LNCaP clone FGC (cell line): ENCODE results near the gene PHKA2.

Experiments
- DNase-seq: peaks from one replicate; pipeline ENCODE4 v3.0.0-alpha.2; 2011; ENCODE audit warnings: low read depth
- H3K4me3 ChIP-seq: 2 replicates; pipeline ENCODE4 v1.5.1; 2011; ENCODE audit warnings: mild to moderate bottlenecking, low read depth, low read length, control low read depth
- TF ChIP-seq, protein P1 (sequence below): IDR thresholded peaks from 2 replicates; pipeline ENCODE4 v1.5.1; 2012; ENCODE audit warnings: mild to moderate bottlenecking; ENCODE audit not compliant: control insufficient read depth, insufficient read depth; ENCODE audit errors: extremely low read depth

The PHKA2 gene

DNA sequence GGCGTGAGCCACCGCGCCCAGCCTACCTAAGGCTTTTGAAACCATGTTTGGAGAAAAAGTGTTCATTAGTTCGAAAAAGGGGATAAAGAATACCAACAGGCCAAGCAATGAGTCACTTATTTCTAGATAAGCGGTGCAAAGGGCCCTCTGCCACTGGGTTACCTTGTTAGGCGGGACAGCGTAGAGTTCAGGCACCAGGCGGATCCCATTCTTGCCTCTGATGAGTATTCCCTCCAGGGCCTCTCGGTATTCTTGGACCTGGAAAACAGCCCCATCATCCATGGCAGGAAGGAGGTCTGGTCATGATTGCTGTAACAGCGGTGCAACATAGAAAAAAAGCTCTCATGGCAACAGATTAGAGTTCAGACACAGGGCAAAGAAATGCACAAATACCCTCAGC, 48.0 kb downstream of the PHKA2 start:
- TF ChIP-seq, protein P1, sequence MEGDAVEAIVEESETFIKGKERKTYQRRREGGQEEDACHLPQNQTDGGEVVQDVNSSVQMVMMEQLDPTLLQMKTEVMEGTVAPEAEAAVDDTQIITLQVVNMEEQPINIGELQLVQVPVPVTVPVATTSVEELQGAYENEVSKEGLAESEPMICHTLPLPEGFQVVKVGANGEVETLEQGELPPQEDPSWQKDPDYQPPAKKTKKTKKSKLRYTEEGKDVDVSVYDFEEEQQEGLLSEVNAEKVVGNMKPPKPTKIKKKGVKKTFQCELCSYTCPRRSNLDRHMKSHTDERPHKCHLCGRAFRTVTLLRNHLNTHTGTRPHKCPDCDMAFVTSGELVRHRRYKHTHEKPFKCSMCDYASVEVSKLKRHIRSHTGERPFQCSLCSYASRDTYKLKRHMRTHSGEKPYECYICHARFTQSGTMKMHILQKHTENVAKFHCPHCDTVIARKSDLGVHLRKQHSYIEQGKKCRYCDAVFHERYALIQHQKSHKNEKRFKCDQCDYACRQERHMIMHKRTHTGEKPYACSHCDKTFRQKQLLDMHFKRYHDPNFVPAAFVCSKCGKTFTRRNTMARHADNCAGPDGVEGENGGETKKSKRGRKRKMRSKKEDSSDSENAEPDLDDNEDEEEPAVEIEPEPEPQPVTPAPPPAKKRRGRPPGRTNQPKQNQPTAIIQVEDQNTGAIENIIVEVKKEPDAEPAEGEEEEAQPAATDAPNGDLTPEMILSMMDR = no peak
- DNase-seq = no peak

DNA sequence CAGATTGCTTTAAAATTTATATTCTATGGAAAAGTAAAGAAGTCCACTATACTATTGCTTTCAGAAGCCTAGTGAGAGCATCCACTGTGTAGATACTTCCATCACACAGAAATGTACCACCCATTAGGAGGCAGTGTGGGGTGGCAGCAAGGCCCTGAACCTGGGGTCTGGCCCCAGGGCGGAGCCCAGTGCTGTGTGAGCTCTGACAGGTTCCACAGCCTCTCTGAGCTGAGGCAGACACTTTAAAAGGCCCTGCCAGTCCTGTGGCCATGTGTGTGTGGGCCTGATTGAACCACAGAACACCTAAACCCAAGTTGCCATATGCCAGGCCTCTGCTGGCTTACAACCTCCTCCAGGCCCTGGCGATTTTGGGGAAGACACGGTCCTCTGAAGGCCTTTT, 49.2 kb downstream of the PHKA2 start:
- DNase-seq = no peak
- H3K4me3 ChIP-seq = no peak overlapping the region
- TF ChIP-seq, protein P1 = no peak

More for the DNA sequence above, 48.0 kb downstream of the PHKA2 start:
- H3K4me3 ChIP-seq = no peak overlapping the region

DNA sequence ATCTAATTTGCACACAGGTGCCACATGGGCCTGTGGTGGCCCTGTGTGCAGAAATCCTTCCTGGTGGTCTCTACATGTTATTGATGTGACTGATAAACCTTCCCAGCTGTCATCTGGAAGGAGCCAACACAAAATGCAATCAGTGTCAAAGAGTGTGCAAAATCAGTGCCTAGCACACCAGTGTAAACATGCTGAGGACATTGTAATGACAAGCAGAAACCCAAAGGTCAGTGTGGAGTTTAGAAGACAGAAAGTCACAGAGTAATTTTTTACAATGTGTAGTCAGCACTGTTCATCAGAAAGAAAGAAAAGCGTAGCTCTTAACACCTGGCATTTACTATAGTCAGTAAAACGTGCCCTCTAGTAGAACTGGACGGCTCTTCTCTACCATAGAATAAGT, 50.3 kb downstream of the PHKA2 start:
- no peak overlapping the region for H3K4me3 ChIP-seq
- TF ChIP-seq, protein P1 = no peak
- DNase-seq = no peak

DNA sequence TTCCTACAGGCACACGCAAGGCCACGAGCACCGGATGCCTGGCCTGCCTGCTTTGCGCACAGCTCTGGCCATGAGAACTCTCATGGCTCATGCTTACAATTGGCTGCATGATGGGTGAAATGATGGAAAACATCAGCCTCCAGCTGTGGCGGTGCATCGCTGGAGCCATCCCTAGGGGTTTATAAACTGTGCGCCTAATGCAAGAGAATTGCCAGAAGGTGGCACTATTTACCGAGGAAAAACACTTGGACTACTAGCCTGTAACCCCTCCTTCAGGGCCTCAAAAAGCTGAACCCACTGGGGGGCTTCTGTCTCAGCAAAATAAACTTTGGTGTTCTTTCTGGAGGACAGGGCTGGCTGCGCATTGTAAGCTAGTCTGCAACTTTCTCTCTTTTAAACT, 51.9 kb downstream of the PHKA2 start:
- H3K4me3 ChIP-seq = no peak overlapping the region
- TF ChIP-seq, protein P1 = peak; percentile 37
- no peak for DNase-seq

DNA sequence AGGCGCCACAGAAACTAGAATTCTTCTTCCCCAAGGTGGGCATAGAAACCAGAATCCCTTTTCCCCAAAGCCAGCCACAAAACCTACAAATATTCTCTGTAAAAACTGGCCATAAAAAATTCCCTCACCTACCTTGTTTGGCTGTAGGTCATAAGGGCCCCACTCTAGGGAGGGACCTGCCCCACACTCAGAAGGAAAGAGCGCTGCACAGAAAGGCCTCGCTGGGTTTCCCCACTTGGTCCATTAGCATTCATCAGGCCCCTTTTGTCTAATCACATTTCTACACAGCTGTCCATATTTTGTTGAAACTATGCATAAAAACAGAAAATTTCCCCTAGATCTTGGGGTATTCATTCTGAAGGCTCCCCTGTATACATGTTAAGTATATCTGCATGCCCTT, 54.1 kb downstream of the PHKA2 start:
- H3K4me3 ChIP-seq = no peak overlapping the region
- DNase-seq = no peak
- TF ChIP-seq, protein P1 = no peak

DNA sequence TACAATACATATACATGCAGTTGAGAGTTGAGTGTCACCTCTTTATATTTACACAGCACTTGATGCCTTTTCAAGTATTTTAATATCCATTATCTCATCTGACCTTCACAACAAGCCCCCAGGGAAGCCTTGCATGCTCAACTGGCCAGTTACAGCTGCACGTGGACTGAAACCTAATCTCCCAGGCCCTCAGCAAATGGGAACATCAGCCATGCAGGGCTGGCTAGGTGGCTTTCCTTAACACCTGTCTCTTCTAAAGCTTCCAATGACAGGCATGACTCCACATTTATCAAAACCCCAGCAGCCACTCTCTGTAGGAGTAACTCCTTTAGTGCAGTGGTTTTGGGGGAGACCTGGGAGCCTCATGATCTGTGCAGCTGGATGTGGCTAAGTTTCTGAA, 56.4 kb downstream of the PHKA2 start:
- H3K4me3 ChIP-seq = no peak overlapping the region
- DNase-seq = no peak
- TF ChIP-seq, protein P1 = no peak

DNA sequence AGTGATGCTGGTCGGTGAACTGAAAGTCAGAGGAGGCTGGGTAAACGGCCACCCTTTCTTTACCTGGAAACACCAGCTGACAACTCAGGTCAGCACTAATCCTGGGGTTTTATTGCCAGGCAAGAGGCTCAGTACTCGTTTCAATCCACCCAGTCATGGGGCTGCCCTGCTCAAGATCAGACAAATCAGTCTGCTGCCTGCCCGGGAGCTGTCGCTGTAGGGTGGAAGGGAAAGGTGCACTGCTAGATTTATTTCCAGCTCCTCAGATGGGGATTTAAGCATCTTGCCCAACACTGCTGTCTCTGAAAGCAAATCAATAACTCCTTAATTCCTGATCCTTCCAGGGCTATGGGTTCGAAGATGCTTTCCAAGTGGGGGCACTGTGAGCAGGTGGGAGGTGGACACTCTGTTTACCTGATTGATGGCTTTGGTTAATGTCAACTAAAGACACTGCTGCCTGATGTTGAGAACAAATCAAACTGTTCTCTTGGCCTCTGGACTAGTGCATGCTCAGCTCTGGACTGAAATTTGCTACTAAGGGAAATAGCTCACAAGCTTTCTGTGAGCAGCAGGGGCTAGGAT, 59.3 kb downstream of the PHKA2 start:
- no peak for DNase-seq
- H3K4me3 ChIP-seq = no peak overlapping the region
- TF ChIP-seq, protein P1 = no peak
